Medulla oblongata (tissue), 1 donor: Measurements from ENCODE around the gene TACR1.
"Not testable (repeated sequence)": the region's sequence is repeated elsewhere in the genome, so short reads cannot be mapped to it uniquely, and the experiment has no call there.

Experiments used
- DNase-seq: peaks from one replicate; pipeline ENCODE4 v3.0.0-alpha.2; 2015; ENCODE audit errors: extremely low spot score

The TACR1 gene, protein sequence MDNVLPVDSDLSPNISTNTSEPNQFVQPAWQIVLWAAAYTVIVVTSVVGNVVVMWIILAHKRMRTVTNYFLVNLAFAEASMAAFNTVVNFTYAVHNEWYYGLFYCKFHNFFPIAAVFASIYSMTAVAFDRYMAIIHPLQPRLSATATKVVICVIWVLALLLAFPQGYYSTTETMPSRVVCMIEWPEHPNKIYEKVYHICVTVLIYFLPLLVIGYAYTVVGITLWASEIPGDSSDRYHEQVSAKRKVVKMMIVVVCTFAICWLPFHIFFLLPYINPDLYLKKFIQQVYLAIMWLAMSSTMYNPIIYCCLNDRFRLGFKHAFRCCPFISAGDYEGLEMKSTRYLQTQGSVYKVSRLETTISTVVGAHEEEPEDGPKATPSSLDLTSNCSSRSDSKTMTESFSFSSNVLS

DNA sequence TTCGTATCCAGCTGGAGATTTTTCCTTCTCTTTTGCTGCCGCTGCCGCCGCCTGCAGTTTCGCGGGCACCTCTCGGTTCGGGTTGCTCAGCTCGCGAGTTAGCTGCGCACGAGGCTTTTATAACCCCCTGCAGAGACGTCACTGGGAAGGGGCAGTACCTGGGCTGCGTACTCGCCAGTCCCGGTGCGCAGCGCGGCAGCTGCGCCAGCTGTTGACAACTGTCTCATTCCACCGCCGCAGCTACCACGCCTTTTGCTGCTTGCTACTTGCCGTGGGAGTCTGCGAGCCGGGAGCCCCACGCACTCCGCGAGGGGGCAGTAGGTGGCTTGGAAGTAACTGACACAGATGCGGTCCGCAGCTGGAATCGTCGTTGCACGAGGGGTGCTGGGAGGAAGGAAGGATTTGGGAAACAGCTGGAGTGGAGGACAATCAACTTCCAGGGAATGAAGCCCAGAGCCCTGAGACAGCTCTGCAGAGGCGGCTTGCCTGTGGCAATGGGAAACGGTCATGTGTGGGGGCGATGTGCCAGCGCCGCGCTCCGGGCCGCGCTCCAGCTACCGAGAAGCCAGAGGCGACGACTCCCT is at the start of gene TACR1:
TSS of gene TACR1 (minus strand) at position 93 of the 584 bp plus-strand sequence. CDS start 586 bp downstream, outside the sequence.
- peak; percentile 64 for DNase-seq

DNA sequence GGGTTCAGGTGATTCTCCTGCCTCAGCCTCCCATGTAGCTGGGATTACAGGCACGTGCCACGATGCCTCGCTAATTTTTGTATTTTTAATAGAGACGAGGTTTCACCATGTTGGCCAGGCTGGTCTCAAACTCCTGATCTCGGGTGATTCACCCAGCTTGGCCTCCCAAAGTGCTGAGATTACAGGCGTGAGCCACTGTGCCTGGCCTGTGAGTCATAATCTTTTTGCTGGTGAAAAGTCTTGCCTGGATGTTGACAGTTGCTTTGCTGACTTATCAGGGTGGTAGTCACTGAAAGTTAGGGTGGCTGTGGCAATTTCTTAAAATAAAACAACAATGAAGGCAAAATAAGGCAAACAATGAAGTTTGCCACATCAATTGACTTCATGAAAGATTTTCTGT is 49.3 kb upstream of the TACR1 start:
- not testable (repeated sequence) for DNase-seq

DNA sequence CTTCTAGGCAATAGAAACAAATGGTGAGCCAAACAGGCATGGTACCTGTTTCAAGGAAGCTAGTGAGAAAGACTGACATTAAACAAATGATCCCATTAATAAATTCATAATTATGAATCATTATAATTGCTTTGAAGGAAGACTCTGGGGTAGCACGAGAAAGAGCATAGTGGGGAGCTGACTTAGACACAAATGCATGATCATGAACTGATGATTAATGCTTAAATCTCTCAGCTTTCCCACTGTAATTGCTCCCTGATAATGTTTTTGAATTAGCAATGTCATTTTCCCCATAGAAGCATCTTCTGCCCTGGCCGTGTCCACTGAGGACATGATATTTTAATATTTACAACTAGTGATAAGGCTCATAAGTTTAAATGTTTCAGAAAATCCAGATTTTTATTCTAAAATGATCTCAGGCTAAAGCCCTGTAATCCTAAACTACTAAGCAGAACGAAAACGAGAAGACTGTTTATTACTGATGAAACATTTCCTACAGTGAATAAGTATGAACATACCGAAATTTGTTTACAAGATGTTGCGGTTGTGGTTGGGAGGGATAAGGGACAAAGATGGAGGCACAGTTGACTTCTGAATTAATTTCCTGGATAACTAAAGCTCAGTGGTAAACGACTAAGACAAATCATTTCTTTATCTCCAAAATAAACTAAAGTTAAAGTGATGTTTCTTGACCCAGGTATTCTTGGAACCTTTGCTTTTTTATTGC is 47.3 kb upstream of the TACR1 start:
- no peak for DNase-seq

DNA sequence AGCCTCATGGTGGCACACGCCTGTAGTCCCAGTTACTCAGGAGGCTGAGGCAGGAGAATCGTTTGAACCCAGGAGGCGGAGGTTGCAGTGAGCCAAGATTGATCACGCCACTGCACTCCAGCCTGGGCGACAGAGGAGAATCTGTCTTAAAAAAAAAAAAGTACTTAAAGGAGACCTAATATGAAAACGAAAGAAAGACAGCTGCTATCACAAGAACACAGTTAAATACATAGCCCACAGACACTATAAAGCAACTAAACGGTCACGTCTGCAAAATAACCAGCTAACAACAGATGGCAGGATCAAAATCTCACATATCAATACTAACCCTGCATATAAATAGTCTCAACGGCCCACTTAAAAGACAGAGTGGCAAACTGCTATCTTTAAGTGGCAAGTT is 43.9 kb upstream of the TACR1 start:
- DNase-seq: no peak

DNA sequence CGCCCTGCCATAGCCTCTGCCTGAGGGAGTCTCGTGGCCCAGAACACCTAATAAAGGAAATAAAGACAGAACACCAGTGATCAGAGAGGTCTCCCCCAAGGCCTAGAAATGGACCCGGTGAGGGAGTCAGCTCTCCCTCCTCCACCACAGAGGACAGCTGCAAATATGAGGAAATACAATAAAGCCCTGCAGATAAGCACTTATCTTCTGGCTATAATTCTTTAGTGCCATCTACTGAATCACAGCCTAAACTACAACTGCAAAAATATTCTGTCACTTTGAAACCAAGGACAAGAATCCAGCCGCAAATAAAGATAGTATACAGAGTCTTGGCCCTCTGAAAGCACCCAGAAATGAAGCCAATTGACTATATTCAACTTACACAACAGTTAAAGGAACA is 42.4 kb upstream of the TACR1 start:
- DNase-seq: no peak

DNA sequence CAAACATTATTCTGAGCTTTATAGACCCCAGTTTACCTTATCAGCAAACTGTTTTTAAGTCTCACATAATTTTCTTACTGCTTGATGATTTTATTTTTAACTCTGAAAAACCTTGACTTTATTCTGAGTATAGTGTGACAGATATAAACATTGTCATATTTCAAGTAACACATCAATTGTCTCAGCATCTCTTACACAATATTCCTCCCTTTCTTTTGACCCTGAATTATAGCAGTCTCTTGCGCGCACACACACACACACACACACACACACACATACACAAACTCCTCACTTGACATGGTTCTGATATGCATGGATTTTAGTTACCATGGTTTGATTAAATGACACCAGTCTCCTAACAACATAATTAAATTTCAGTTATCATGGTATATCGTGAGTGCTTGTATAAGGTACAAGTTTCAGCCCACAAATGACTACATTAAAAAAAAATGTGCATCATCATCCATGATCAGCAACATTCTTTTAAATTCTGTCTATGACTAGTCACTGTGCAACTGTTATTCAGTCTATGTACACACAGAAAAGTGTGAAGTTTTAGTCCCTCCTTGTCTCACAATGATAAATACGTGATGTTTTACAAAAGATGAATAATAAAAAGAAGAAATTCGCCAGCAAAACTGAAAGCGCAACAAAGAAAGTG is 39.5 kb upstream of the TACR1 start:
- no peak for DNase-seq

DNA sequence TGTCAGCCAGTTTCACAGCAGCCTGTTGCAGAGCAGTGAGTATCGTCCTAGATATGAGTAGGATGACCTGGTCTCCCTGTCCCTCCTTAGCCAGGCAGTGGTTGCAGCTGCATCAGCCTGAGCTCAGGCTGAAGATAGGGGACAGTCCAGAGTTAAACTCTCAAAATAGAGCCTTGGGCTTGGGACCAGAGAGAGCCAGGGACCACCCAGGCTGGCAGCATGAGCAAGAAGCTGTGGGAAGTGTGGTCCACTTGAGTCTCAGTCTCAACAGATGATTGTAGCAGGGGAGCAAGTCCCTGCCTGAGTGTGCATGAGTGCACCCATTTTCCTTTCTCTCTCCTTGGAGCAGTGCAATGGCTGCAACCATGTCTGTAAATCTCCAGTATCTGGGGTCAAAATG is 38.0 kb upstream of the TACR1 start:
- DNase-seq: no peak

DNA sequence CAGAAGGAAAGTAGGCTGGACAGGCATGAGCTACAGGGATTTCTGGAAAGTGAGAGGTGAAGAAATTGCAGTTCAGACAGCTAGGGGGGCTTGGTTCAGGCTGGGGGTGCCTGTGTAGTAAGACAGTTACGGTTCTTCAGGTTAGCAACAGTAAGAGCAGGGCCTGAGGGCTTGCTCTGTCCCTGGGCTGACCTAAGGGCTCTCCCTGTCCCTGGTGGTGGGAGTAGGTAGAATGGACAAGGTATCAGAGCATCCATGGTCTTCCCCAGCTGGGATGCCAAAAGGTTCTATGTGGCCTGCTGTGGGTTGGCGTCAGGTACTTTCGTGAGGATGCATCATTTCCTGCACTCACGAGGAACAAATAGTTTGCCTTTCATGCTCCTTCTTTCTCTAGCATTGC is 34.6 kb upstream of the TACR1 start:
- DNase-seq: no peak

DNA sequence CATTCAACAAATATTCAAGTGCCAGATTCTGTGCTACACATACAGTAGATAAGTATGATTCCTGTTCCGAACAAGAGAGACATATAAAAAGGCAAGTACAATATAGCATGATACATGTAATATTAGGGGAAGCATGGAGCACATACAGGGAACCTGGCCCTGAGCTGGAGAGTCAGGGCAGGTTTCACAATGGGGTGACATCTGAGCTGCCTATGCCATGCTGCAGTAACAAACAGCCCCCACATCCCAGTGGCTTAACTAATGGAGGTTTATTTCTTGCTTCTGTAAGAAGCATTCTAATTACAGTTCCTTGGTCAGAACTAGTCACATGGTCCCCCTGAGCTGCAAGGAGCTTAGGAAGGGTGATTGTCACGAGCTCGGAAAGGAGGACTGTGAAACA is 27.3 kb upstream of the TACR1 start:
- no peak for DNase-seq

DNA sequence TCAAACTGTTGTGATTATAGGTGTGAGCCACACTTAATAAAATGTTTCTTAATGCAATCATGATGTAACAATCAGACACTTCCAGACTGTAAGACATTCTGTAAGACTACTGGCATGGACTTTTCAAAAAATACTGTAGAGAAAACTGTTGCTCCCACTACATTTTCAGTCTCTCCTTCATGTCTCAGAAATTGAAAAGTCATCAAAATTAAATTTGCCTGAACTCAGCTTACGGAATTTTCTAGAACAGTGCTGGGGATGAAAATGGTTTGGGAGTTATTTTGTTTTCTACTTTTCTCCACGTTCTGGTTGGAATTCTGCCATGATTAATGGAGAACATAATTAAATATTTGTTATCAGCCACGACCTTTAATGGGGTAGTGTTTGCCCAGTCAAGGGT is 26.8 kb upstream of the TACR1 start:
- DNase-seq: no peak

DNA sequence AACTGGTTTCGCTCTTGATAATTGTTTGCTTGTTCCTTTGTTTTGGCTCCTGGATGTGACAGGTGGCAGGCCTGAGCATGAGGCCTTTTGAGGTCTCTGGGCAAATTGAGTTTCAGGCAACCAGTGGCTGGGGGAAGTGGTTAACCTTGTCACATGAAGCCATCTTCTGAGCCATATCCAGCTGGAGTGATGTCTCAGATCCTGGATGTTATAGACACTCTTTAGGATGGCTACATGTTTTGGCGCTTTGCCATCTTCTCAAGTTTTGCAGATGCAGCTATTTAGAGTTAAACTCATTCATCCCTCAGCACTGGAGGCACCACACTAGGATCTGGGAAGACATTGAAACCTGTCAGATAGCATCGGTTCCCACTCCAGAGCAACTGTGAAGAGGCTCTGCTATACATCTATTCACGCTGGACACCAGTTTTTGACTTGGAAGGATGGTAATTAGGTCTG is 25.3 kb upstream of the TACR1 start:
- peak; percentile 22 for DNase-seq

DNA sequence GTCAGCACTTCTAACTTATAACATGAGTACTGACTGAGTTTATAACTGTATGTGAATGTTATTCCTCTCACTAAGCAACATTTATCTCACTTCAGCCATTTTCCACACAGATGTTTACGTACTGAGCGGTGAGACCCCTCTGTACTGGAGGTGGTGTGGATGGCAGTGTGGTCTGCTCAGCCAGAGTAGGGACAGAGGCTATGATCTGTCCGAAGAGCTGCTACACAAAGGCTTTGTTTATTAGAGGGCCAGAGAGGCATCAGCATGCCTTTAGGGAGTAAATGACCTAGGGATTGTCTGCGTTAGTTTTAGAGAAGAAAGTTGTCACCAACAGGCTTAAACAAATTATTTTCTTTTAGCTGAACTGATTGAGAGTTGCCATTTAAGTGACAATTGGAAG is 23.2 kb upstream of the TACR1 start:
- DNase-seq: peak; percentile 11

DNA sequence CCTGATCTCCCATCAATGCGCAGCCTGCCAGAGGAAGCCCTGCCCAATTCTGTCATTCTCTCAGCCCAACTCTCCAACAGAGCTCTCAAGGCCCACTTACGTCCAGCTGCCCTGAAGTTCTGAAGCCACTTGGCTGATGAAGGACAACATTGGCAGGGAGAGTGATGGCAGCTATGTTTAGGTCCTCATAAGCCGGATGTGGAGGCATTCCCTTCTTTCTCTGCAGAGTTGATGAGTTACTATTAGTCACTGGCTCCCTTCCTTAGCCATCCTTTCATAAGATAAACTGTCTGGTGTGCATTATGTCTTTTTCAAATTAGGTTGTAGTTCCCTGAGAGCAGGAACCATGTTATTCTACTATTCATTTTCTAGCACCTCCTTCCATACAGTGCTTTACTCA is 22.5 kb upstream of the TACR1 start:
- no peak for DNase-seq

DNA sequence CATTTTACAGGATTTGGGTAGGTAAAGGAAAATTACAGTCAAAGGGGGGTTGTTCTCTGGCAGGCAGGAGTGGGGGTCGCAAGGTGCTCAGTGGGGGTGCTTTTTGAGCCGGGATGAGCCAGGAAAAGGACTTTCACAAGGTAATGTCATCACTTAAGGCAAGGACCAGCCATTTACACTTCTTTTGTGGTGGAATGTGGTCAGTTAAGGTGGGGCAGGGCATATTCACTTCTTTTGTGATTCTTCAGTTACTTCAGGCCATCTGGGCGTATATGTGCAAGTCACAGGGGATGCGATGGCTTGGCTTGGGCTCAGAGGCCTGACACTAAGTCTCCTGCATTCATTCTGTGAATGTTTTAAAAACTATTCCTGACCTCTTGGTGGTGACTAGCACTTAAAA is 19.9 kb upstream of the TACR1 start:
- DNase-seq: not testable (repeated sequence)

DNA sequence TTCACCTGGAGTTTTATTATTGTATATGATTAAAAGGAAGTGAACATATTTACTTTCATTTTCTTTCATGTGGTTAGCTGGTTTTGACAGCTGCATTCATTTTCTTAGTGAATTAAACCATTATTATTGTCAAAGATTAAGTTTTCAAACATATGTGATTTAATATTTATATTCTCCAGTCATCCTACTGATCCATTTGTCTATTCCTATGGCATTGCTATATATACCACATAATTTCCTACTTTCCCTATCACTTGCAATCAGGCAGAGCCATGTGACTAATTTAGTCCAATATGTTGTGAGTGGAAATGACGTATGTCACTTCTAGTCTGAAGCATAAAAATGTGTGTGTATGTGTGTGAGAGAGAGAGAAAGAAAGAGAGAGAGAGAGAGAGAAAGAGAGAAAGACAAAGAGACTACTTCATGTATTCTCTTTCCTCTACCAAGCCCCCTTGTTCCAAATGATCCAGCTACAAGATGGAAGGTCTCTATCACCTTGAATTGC is 12.0 kb upstream of the TACR1 start:
- DNase-seq: no peak

DNA sequence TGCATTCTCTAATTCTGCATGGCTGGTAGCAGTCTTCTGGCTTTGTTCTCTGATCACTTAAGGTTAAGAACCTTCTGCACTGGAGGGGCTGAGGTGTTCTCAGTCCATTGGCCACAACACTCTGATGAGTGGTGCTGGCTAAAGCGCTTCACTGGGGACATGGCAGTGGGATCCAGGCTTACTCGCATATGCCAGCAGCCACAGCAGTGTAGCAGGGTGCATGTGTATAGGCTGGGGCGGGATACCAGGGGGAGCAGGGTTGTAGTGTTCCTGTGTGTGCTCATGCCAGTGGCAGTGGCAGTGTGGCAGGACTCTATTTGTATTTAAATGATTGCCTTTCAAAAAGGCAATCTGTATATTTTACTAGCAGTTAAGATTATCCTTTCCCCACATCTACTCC is 11.1 kb upstream of the TACR1 start:
- DNase-seq: no peak

DNA sequence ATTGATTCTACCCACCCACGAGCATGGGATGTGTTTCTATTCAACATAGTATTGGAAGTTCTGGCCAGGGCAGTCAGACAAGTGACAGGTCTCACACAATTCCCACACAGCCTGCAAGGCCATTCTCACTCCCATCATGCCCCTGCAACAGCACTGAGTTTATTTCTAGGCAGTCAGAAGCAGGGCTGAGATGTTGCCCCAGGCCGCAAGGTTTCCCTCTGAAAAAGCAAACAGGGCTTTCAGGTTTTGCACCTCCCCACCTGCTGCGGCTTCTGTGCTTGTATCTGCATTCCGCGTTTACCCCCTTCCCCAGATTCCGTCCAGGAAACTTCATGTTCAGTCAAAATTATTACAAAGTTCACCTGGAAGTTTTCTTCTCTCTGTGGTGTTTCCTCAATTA is 9.4 kb upstream of the TACR1 start:
- DNase-seq: no peak

DNA sequence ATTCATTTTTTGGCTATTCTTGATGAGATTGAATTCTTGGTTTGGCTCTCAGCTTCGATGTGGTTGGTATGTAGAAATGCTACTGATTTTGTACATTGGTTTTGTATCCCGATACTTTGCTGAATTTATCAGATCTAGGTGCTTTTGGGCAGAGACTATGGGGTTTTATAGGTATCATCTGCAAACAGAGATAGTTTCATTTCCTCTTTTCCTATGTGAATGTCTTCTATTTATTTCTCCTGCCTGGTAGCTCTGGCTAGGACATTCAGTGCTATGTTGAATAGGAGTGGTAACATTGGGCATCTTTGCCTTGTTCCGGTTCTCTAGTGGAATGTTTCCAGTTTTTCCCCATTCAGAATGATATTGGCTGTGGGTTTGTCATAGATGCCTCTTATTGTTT is 5.5 kb upstream of the TACR1 start:
- no peak for DNase-seq

DNA sequence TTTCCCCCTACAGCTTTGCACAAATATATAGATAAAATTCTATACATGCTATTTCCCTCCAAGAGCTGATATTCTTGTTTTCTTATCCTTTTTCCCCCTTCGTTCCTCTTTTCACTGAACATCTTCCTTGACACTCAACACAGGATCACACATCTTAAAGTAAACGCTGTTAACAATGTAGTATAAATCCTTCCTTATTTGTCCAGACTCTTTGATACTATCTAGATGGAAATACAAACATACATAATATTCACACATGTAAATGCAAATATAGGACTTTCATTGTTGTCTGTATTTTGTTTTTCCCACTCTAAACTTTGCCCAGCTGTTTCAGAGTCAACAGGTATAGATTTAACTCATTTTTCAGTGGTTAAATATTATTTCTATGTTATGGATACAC is 3.0 kb upstream of the TACR1 start:
- DNase-seq: no peak

DNA sequence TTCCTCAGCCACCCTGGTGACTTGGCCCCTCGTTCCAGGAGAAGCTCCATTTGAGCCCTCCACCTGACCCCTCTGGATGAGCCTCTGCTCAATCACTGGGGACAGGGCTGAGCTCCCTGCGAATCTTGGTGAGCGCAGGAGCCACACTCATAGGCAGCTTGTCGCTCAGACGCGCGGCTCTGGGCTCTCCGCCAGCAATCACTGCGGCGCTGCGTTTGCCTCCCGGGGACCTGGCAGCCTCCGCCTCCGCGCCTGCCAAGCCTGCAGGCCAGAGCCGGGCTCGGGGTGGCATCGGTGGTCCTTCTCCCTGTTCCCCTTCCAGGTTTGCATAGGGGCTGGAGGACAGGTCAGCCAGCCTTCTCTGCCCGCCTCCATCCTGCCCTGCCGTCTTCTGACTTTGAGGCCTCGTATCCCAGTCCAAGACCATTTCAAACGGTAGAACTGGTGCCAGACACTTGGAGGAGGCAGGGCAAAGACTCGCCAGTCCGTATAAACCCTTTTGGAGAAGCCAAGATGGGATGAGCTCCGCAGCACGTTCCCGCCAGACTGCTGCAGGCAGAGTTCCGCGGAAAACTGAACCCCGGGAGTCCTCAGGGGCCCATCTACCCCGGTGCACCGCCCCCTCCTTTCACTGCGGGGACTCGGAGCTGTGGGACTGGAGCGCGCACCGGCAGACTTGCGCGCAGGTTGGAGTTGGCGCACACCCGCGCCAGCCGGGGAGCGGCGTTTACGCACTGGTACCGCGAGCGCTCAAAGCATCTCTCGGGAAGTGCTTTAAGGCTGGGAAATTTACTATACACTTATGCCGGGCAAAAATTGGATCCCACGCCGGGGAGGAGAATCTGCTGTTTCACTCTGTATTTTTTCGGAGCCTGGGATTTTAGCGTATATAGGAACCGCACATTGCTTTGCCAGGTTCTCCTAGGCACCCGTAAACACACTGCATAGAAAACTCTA is 1.1 kb upstream of the TACR1 start:
- peak; percentile 12 for DNase-seq
